C4-2B (cell line): Measurements from ENCODE around the gene ID2.

Source experiments
- ZFX ChIP-seq: fragments of 450-650 bp; IDR thresholded peaks from 2 replicates; pipeline ENCODE4 v1.6.1; 2017
- TF ChIP-seq, protein P1 (sequence below): fragments of 450-650 bp; conservative IDR thresholded peaks from 2 replicates; pipeline ENCODE4 v1.5.1; 2017; ENCODE audit warnings: mild to moderate bottlenecking

DNA sequence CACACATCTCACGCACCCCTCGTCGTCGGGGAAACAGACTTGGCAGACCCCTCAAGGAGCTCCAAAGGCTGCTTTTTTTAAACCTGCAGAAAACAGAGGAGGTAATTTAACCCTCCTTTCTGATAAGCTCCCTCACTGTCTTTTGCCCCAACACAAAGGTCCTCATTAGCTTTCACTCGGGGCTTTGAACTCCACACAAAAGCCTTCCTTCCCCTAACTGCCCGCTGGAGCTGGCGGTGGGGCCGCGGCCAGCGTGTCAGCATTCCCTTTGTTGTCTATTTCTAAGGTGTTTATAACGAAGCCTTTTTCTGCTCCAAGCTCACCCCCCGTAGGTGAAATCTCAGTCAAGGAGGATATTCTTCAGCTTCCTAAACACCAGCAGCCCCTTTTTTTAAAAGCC, 43.5 kb upstream of the ID2 start:
- TF ChIP-seq, protein P1, sequence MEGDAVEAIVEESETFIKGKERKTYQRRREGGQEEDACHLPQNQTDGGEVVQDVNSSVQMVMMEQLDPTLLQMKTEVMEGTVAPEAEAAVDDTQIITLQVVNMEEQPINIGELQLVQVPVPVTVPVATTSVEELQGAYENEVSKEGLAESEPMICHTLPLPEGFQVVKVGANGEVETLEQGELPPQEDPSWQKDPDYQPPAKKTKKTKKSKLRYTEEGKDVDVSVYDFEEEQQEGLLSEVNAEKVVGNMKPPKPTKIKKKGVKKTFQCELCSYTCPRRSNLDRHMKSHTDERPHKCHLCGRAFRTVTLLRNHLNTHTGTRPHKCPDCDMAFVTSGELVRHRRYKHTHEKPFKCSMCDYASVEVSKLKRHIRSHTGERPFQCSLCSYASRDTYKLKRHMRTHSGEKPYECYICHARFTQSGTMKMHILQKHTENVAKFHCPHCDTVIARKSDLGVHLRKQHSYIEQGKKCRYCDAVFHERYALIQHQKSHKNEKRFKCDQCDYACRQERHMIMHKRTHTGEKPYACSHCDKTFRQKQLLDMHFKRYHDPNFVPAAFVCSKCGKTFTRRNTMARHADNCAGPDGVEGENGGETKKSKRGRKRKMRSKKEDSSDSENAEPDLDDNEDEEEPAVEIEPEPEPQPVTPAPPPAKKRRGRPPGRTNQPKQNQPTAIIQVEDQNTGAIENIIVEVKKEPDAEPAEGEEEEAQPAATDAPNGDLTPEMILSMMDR, result no peak
- no peak for TF ChIP-seq ZFX
